Kasumi-1 (cell line): ENCODE results near the gene STAT6.
A peak's percentile ranks its signal among the peaks of the same experiment; 100 is the strongest.

ENCODE experiments used
- DNase-seq, 2 experiments: peaks; one replicate each; lab custom pipeline; 2025; lab: John Stamatoyannopoulos, UW

STAT6 gene

GRCh38 chr12:57146092-57146491 is 34.9 kb upstream of the STAT6 start:
- DNase-seq, result no peak

- DNase-seq, result no peak
These were observed 34.4 kb upstream of the STAT6 start for GRCh38 chr12:57145460-57146059.

GRCh38 chr12:57143454-57143853 is 32.3 kb upstream of the STAT6 start:
- no peak for DNase-seq

- no peak for DNase-seq
These were observed 31.6 kb upstream of the STAT6 start for GRCh38 chr12:57142727-57143126.

GRCh38 chr12:57142121-57142520 is 31.0 kb upstream of the STAT6 start:
- DNase-seq, result no peak

- DNase-seq, result no peak
These were observed 30.1 kb upstream of the STAT6 start for GRCh38 chr12:57141249-57141648.

GRCh38 chr12:57139796-57140649 is 28.9 kb upstream of the STAT6 start:
- DNase-seq, result no peak

- DNase-seq, result no peak
These were observed 27.5 kb upstream of the STAT6 start for GRCh38 chr12:57138526-57139272.

GRCh38 chr12:57135527-57136326 is 24.6 kb upstream of the STAT6 start:
- no peak for DNase-seq

GRCh38 chr12:57134949-57135348 is 23.8 kb upstream of the STAT6 start:
- no peak for DNase-seq

GRCh38 chr12:57133916-57134315 is 22.8 kb upstream of the STAT6 start:
- no peak for DNase-seq

- DNase-seq, result no peak
These were observed 21.9 kb upstream of the STAT6 start for GRCh38 chr12:57133013-57133569.

- no peak for DNase-seq
These were observed 21.0 kb upstream of the STAT6 start for GRCh38 chr12:57131896-57132744.

- no peak for DNase-seq
These were observed 19.8 kb upstream of the STAT6 start for GRCh38 chr12:57130941-57131340.

GRCh38 chr12:57129889-57130288 is 18.7 kb upstream of the STAT6 start:
- peak in 1 of 2 experiments; percentile 21 for DNase-seq

GRCh38 chr12:57129321-57129842 is 18.2 kb upstream of the STAT6 start:
- no peak for DNase-seq

GRCh38 chr12:57128519-57129247 is 17.5 kb upstream of the STAT6 start:
- DNase-seq, result no peak

- DNase-seq, result peak in 1 of 2 experiments; percentile 28
These were observed 16.8 kb upstream of the STAT6 start, which contains the start of gene LRP1 for GRCh38 chr12:57127726-57128518. TSS of gene LRP1 (plus strand) at chr12:57128483. CDS start at chr12:57128965, 482 bp downstream.
